Caco-2 (cell line): ENCODE measurements around the gene PRR15L. TPM values are rescaled to one million over a fixed set of nuclear protein-coding genes. Genes with fewer than 3 reads are reported as not detected.

Experiments used
- BruUV-seq: library from RNA; stranded (reverse); fragments of 400-500 nt; replicated peaks from 2 replicates; lab custom pipeline; 2021; lab: Mats Ljungman, UMichigan
- CTCF ChIA-PET: fragments of 300-600 bp; sonication (Branson Sonifier 250); formaldehyde crosslinking; loops from one replicate; lab custom pipeline; 2022; ENCODE audit warnings: antibody characterized with exemption; lab: Charles Lee
- POLR2A ChIA-PET: fragments of 300-600 bp; sonication (Branson Sonifier 250); formaldehyde crosslinking; loops from one replicate; lab custom pipeline; 2022; ENCODE audit warnings: antibody characterized with exemption; lab: Charles Lee
- DNase-seq, 2 experiments: peaks; one replicate each; pipeline versions ENCODE4 v3.0.0 to v3.0.0-alpha.2; 2020 to 2022
- H3K27me3 ChIP-seq: replicated peaks from 2 replicates; pipeline ENCODE4 v1.6.0; 2011; ENCODE audit warnings: low read length; ENCODE audit not compliant: control insufficient read depth, insufficient read depth
- H3K36me3 ChIP-seq: 2 replicates; pipeline ENCODE4 v1.5.1; 2011; ENCODE audit warnings: low read length; ENCODE audit not compliant: control insufficient read depth, insufficient read depth
- H3K4me1 ChIP-seq: fragments of 250-450 bp; sonication (Bioruptor Pico); 2 replicates; pipeline ENCODE4 v1.5.1; 2020; ENCODE audit warnings: mild to moderate bottlenecking
- H3K4me3 ChIP-seq: 2 replicates; pipeline ENCODE4 v1.5.1; 2011; ENCODE audit warnings: low read depth, mild to moderate bottlenecking, control low read depth, low read length
- H3K9me3 ChIP-seq: fragments of 250-450 bp; sonication (Bioruptor Pico); 2 replicates; pipeline ENCODE4 v1.5.1; 2020; ENCODE audit warnings: mild to moderate bottlenecking, moderate library complexity
- H3K27ac Mint-ChIP-seq: one replicate; pipeline ENCODE4 v1.8.0; 2022; ENCODE audit warnings: mixed read lengths; ENCODE audit not compliant: unreplicated experiment
- H3K27me3 Mint-ChIP-seq: one replicate; pipeline ENCODE4 v1.8.0; 2022; ENCODE audit warnings: mixed read lengths; ENCODE audit not compliant: insufficient read depth, unreplicated experiment
- H3K36me3 Mint-ChIP-seq: one replicate; pipeline ENCODE4 v1.8.0; 2022; ENCODE audit warnings: mild to moderate bottlenecking, mixed read lengths; ENCODE audit not compliant: insufficient read depth, unreplicated experiment
- H3K4me1 Mint-ChIP-seq: one replicate; pipeline ENCODE4 v1.8.0; 2022; ENCODE audit warnings: low read depth, mixed read lengths; ENCODE audit not compliant: unreplicated experiment
- H3K4me3 Mint-ChIP-seq: one replicate; pipeline ENCODE4 v1.8.0; 2022; ENCODE audit warnings: mild to moderate bottlenecking, moderate library complexity, mixed read lengths; ENCODE audit not compliant: unreplicated experiment
- H3K9me3 Mint-ChIP-seq: one replicate; pipeline ENCODE4 v1.8.0; 2022; ENCODE audit warnings: mixed read lengths; ENCODE audit not compliant: unreplicated experiment
- CTCF ChIP-seq, 2 experiments: fragments of 200-600 bp in 1 of 2; IDR thresholded peaks; 1 replicate in 1 of 2; 2 replicates in 1 of 2; pipeline versions ENCODE4 v1.5.1 to v1.8.0; 2011 to 2022; ENCODE audit warnings: antibody characterized with exemption in 1 of 2, control low read depth in 1 of 2, inconsistent platforms in 1 of 2, low read depth in 1 of 2, low read length in 1 of 2, mild to moderate bottlenecking in 1 of 2, moderate library complexity in 1 of 2; ENCODE audit not compliant: insufficient read depth in 1 of 2, severe bottlenecking in 1 of 2, unreplicated experiment in 1 of 2
- intact Hi-C: fragments of 100-400 bp; cut with micrococcal nuclease; formaldehyde crosslinking; loops from one replicate; pipeline ENCODE4 v1.10.0; 2022; ENCODE audit not compliant: unreplicated experiment
- total RNA-seq: library from RNA; stranded (reverse); gene quantifications from 2 replicates; pipeline ENCODE4 v1.2.3, GENCODE V29; 2022

Gene PRR15L
- total RNA-seq, 1 experiment from 2014 or later = 24.3 TPM

GRCh38 chr17:47905221-47905733 lies 52.4 kb downstream of the PRR15L start:
- intact Hi-C loops = no loop called here
- POLR2A ChIA-PET = interaction anchor here (0.7 to 1.5 kb wide), 3 partner anchors 10 to 65 kb away, joined by 3 to 8 read pairs (median 4); partner anchors contain the start of genes CDK5RAP3, PNPO and SP2
- H3K27me3 ChIP-seq = no peaks in the 10 kb centered on the region
- Mint-ChIP-seq H3K9me3 (no peaks in the 10 kb centered on the region), H3K27ac (no peak overlapping the region), H3K36me3 (no peaks in the 10 kb centered on the region), H3K4me3 (no peak overlapping the region), H3K4me1 (no peaks in the 10 kb centered on the region), H3K27me3 (no peaks in the 10 kb centered on the region)
- peaks cover 4% of the 10 kb centered on the region for H3K36me3 ChIP-seq
- no peak overlapping the region for H3K4me3 ChIP-seq
- TF ChIP-seq CTCF (IDR thresholded peaks at IDR 0.05; ENCODE audit: insufficient read depth in 1 of 2, low read depth in 1 of 2, low read length in 1 of 2, severe bottlenecking in 1 of 2, unreplicated experiment in 1 of 2) = no peak
- no peak for DNase-seq
- BruUV-seq = no TSS peak
- CTCF ChIA-PET = interaction anchor here (0.6 to 1.9 kb wide), 6 partner anchors 15 to 65 kb away, joined by 3 to 11 read pairs (median 4); partner anchors contain the start of genes CDK5RAP3 and SCRN2
- H3K4me1 ChIP-seq = no peaks in the 10 kb centered on the region
- no peaks in the 10 kb centered on the region for H3K9me3 ChIP-seq

DNA sequence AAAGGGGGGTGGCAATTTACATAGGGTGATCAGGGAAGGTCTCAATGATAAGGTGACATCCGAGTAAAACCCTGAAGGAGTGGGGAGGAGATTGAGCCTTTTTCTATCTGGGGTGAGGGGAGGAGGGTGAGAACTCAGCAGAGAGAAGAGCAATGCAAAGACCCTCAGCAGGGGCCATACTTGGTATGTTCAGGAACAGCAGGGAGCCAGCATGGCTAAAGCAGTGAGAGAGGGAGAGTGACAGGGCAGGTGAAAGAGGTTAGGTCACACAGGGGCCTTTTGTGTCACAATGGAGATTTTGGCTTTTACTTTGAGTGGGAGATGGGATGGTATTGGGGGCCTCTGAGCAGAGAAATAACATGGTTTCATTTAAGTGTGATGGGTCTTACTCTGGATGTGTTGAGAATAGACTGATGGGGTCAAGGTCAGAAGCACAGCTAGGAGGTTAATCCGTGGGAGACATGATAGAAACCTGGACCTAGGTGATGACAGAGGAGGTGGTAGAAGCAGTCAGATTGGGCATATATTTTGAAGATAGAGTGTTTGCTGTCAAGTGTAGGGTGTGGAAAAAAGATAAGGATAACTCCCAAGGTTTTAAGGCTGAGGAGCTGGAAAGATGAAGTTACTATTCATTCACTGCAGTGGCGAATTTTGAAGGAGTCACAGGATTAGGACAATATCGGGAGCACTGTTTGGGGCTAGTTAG lies 55.5 kb downstream of the PRR15L start:
- POLR2A ChIA-PET = interaction anchor here (0.5 kb wide), 1 partner anchor 15 kb away, joined by 4 read pairs; no protein-coding TSS in a partner anchor
- H3K4me3 Mint-ChIP-seq = no peak overlapping the region

More for the DNA sequence above, 55.5 kb downstream of the PRR15L start:
- H3K9me3 Mint-ChIP-seq = no peaks in the 10 kb centered on the region
- peaks cover 4% of the 10 kb centered on the region for H3K4me1 Mint-ChIP-seq
- H3K36me3 ChIP-seq = peaks cover 8% of the 10 kb centered on the region
- TF ChIP-seq CTCF (IDR thresholded peaks at IDR 0.05; ENCODE audit: insufficient read depth in 1 of 2, low read depth in 1 of 2, low read length in 1 of 2, severe bottlenecking in 1 of 2, unreplicated experiment in 1 of 2) = no peak
- H3K27me3 ChIP-seq = no peaks in the 10 kb centered on the region
- no peaks in the 10 kb centered on the region for H3K27me3 Mint-ChIP-seq
- H3K4me3 ChIP-seq = no peak overlapping the region
- DNase-seq = no peak
- intact Hi-C loops = no loop called here
- peaks cover 1% of the 10 kb centered on the region for H3K36me3 Mint-ChIP-seq
- CTCF ChIA-PET = interaction anchor here (0.5 to 1.3 kb wide), 3 partner anchors 9 to 267 kb away, joined by 3 to 14 read pairs (median 4); partner anchors contain the start of gene CDK5RAP3
- H3K4me1 ChIP-seq = peaks cover 4% of the 10 kb centered on the region
- no peak overlapping the region for H3K27ac Mint-ChIP-seq
- BruUV-seq = no TSS peak
- H3K9me3 ChIP-seq = no peaks in the 10 kb centered on the region

Other genes with a start within 250 kb of the PRR15L start
- not detected in 2 replicates for gene TBX21, start 224.6 kb downstream of the PRR15L start, total RNA-seq
- gene OSBPL7, start 136.1 kb downstream of the PRR15L start, total RNA-seq = 46.8 and 48.3 TPM in 2 replicates
- gene MRPL10, start 126.3 kb downstream of the PRR15L start, total RNA-seq = 159 and 162 TPM in 2 replicates
- 1.4 and 2.3 TPM in 2 replicates for gene LRRC46, start 126.2 kb downstream of the PRR15L start, total RNA-seq
- gene SCRN2, start 116.6 kb downstream of the PRR15L start, total RNA-seq = 73.6 and 80.8 TPM in 2 replicates
- gene SP6, start 106.7 kb downstream of the PRR15L start, total RNA-seq = 20.6 and 25.0 TPM in 2 replicates
- 24.8 and 25.2 TPM in 2 replicates for gene SP2, start 61.6 kb downstream of the PRR15L start, total RNA-seq
- 110 and 118 TPM in 2 replicates for gene PNPO, start 16.3 kb downstream of the PRR15L start, total RNA-seq
- gene CDK5RAP3, start 13.2 kb upstream of the PRR15L start, total RNA-seq = 425 and 427 TPM in 2 replicates
- 2.0 and 6.7 TPM in 2 replicates for gene COPZ2, start 79.9 kb upstream of the PRR15L start, total RNA-seq
- 322 and 356 TPM in 2 replicates for gene NFE2L1, start 90.5 kb upstream of the PRR15L start, total RNA-seq
- 213 and 214 TPM in 2 replicates for gene CBX1, start 143.6 kb upstream of the PRR15L start, total RNA-seq
- gene SNX11, start 149.9 kb upstream of the PRR15L start, total RNA-seq = 36.7 and 40.7 TPM in 2 replicates